Lung (tissue), 12 donors: ENCODE measurements around the gene ZFTA. TPM values are rescaled to one million over a fixed set of nuclear protein-coding genes. Genes with fewer than 3 reads are reported as not detected.
A peak's percentile ranks its signal among the peaks of the same experiment; 100 is the strongest.

ENCODE experiments used
- ATAC-seq: fragments of 200-7000 bp; cut with Tn5 transposase; one replicate; pipeline ENCODE4 v1.9.1; 2020; ENCODE audit warnings: moderate number of reproducible peaks; ENCODE audit not compliant: insufficient read depth, low FRiP score
- DNase-seq, 3 donors: peaks; one replicate each; pipeline ENCODE4 v3.0.0-alpha.2; 2013 to 2017
- H3K27ac ChIP-seq, 2 donors: one replicate each; pipeline ENCODE4 v1.5.1; 2013; ENCODE audit warnings: mild to moderate bottlenecking in 2 of 2, moderate library complexity in 2 of 2, control low read depth in 1 of 2, inconsistent platforms in 1 of 2, low read depth in 1 of 2, low read length in 1 of 2
- H3K27me3 ChIP-seq, 3 donors: one replicate each; pipeline ENCODE4 v1.5.1; 2013; ENCODE audit warnings: low read length in 2 of 3; ENCODE audit not compliant: control insufficient read depth in 3 of 3, insufficient read depth in 3 of 3
- H3K36me3 ChIP-seq, 4 donors: one replicate each; pipeline ENCODE4 v1.5.1; 2013; ENCODE audit warnings: low read length in 4 of 4, mild to moderate bottlenecking in 1 of 4, moderate library complexity in 1 of 4; ENCODE audit not compliant: control insufficient read depth in 4 of 4, insufficient read depth in 4 of 4
- H3K4me1 ChIP-seq, 5 donors: one replicate each; pipeline ENCODE4 v1.5.1; 2013; ENCODE audit warnings: low read length in 5 of 5, mild to moderate bottlenecking in 2 of 5, moderate library complexity in 1 of 5; ENCODE audit not compliant: control insufficient read depth in 5 of 5, insufficient read depth in 5 of 5
- H3K4me3 ChIP-seq: one replicate; pipeline ENCODE4 v1.5.1; 2013; ENCODE audit warnings: mild to moderate bottlenecking, control low read depth, moderate library complexity
- H3K9ac ChIP-seq, 2 donors: one replicate each; pipeline ENCODE4 v1.5.1; 2013; ENCODE audit warnings: low read length in 2 of 2, control low read depth in 1 of 2; ENCODE audit not compliant: insufficient read depth in 1 of 2
- H3K9me3 ChIP-seq, 4 donors: one replicate each; pipeline ENCODE4 v1.5.1; 2013; ENCODE audit warnings: low read length in 3 of 4, mild to moderate bottlenecking in 1 of 4, moderate library complexity in 1 of 4; ENCODE audit not compliant: control insufficient read depth in 4 of 4, insufficient read depth in 3 of 4
- WGBS, 2 donors: extraction: QIAGEN DNeasy Blood & Tissue Kit; methylation state at CpG; one replicate each; pipeline ENCODE4 v1.1.7; 2013; 5-methylcytosine and 5-hydroxymethylcytosine counted together
- polyA plus RNA-seq, 2 donors: library from polyadenylated mRNA; stranded (reverse); fragments of 200-250 nt; gene quantifications; one replicate each; pipeline ENCODE4 v1.2.1, GENCODE V29; 2013
- total RNA-seq, 2 donors: library from RNA; depleted of rRNA in 1 of 2; stranded (reverse); fragments of >200 nt in 1 of 2; gene quantifications; one replicate each; pipeline ENCODE4 v1.2.1, GENCODE V29; 2014 to 2021
- TF ChIP-seq, protein P1 (sequence below): IDR thresholded peaks from 2 replicates; pipeline ENCODE4 v1.5.1; 2012; ENCODE audit warnings: mild to moderate bottlenecking; ENCODE audit errors: control extremely low read depth, extremely low read depth
- donor health status: control.
- donor health status: control.
- donor health status: Bipolar disorder and iron deficiency.
- donor health status: healthy.
- donor health status: DM: yes; HTN: yes; CAD: no.

ZFTA gene
- total and polyA plus RNA-seq, 4 donors: 4.1 to 21.8 (median 6.7) TPM

DNA sequence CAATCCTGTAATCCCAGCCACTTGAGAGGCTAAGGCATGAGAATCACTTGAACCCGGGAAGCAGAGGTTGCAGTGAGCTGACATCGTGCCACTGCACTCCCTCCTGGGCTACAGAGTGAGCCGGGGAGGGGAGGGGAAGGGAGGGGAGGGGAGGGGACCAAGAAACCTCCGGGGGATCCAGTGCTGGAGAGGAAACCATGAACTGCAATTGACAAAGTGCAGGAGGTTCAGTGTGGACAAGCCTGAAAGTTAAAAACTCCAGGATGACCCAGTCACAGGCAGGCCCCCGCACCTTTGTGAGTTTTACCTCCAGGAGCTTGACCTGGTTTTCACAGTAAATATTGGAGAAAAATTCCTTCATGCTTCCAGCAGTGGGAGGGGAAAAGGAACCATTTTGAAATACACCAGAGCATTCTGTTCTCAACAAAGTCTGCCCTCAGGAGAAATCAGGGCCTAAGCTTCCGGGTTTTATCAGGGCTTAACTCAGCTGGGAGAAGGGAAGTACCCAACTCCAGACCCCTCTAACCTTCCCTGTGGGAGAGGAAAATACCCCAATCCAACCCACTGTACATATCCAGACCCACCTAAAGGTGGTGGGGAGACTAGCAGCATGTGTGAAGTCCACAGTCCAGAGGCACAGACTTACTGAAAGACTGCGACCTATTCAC lies 15.5 kb upstream of the ZFTA start:
- Histone ChIP-seq H3K36me3 (no peaks in the 10 kb centered on the region), H3K4me1 (peaks cover 0 to 6% (median under 1%) of the 10 kb centered on the region in 5 donors), H3K27ac (no peak overlapping the region), H3K9ac (no peak overlapping the region), H3K9me3 (no peaks in the 10 kb centered on the region), H3K4me3 (no peak overlapping the region), H3K27me3 (no peaks in the 10 kb centered on the region)
- DNase-seq (peak in 1 of 3 donors; percentile 29), ATAC-seq (no peak)
- WGBS, 2 donors: 37 to 62% methylated on average over 5 to 7 of the region's 7 CpGs
- TF ChIP-seq, protein P1, sequence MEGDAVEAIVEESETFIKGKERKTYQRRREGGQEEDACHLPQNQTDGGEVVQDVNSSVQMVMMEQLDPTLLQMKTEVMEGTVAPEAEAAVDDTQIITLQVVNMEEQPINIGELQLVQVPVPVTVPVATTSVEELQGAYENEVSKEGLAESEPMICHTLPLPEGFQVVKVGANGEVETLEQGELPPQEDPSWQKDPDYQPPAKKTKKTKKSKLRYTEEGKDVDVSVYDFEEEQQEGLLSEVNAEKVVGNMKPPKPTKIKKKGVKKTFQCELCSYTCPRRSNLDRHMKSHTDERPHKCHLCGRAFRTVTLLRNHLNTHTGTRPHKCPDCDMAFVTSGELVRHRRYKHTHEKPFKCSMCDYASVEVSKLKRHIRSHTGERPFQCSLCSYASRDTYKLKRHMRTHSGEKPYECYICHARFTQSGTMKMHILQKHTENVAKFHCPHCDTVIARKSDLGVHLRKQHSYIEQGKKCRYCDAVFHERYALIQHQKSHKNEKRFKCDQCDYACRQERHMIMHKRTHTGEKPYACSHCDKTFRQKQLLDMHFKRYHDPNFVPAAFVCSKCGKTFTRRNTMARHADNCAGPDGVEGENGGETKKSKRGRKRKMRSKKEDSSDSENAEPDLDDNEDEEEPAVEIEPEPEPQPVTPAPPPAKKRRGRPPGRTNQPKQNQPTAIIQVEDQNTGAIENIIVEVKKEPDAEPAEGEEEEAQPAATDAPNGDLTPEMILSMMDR: no peak

- Histone ChIP-seq H3K27me3 (no peaks in the 10 kb centered on the region), H3K27ac (no peak overlapping the region), H3K4me3 (no peak overlapping the region), H3K9me3 (no peaks in the 10 kb centered on the region), H3K4me1 (peaks cover 0 to 9% (median 5%) of the 10 kb centered on the region in 5 donors), H3K9ac (no peak overlapping the region), H3K36me3 (no peaks in the 10 kb centered on the region)
- no peak for ATAC-seq
- WGBS, 2 donors: 85 to 96% methylated on average over 6 of the region's 6 CpGs
- no peak for DNase-seq
- TF ChIP-seq, protein P1: no peak
Measured at GRCh38 chr11:63782749-63783148, 14.2 kb upstream of the ZFTA start.

DNA sequence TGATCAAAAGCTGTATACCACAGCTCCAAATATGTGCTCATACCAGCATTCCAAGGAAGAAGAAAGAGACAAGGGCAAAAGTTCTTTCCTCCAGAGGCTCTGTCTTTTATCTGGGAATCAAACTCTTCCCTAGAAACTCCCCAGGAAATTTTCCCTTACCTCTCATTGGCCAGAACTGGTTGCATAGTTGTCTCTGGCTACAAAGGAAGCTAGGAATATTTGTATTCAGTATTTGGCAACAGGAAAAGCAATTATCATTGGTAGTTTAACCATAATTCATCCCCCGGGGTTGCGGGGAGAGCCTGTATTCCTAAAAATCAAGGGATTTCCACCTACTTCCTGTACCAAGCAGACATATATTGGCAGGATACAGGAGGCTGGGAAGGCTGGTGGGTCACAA lies 10.5 kb upstream of the ZFTA start:
- ATAC-seq (no peak), DNase-seq (peak in 1 of 3 donors; percentile 53)
- no peak overlapping the region for H3K4me3 ChIP-seq
- WGBS, 2 donors: 50 to 59% methylated on average over 2 of the region's 2 CpGs
- no peaks in the 10 kb centered on the region for H3K27me3 ChIP-seq
- H3K4me1 ChIP-seq: peaks cover 0 to 9% (median 2%) of the 10 kb centered on the region in 5 donors
- H3K9me3 ChIP-seq: no peaks in the 10 kb centered on the region
- TF ChIP-seq, protein P1: no peak
- no peaks in the 10 kb centered on the region for H3K36me3 ChIP-seq
- H3K27ac ChIP-seq: no peak overlapping the region
- H3K9ac ChIP-seq: no peak overlapping the region
